ENCODE data around the gene SUSD6. TPM values are rescaled to one million over a fixed set of nuclear protein-coding genes. Genes with fewer than 3 reads are reported as not detected.

SUSD6 gene
- total RNA-seq, 2 experiments from 2014 or later = 23.1 to 43.6 TPM

DNA sequence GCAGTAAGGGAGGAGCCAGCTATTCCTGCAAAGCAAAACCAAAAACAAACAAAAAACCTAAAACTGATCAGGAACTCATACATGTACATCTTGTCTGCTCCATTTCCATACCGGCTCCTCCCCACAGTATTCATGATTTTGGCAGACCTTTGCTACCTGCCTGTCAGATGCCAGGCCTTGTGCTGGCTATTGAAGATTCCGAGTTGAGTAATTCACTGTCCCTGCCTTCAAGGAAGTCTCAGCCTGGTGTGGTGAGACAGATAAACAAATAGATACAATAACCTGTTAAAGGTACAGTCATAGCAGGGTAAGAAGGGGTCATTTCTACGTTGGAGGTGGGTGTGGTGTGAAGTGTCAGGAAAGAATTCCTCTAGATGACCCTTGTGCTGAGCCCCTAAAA lies 42.7 kb downstream of the SUSD6 start:
- Histone ChIP-seq H3K9me3 (ENCODE audit: low read length) (no peaks in the 10 kb centered on the region), H3K36me3 (ENCODE audit: insufficient read depth, low read length) (peaks cover 41% of the 10 kb centered on the region), H3K27ac (ENCODE audit: low read depth, low read length, poor library complexity, severe bottlenecking) (peak overlapping the region; percentile 93), H2AFZ (ENCODE audit: low read length) (no peak overlapping the region), H3K4me3 (ENCODE audit: low read depth, low read length, poor library complexity, severe bottlenecking) (no peak overlapping the region), H3K4me1 (ENCODE audit: insufficient read depth, low read length, poor library complexity, severe bottlenecking) (peaks cover 73% of the 10 kb centered on the region), H4K20me1 (ENCODE audit: insufficient read depth, low read length) (peaks cover 58% of the 10 kb centered on the region), H3K4me2 (ENCODE audit: low read length) (peak overlapping the region; percentile 84; the same call in 1 of the 2 replicates), H3K9me2 (ENCODE audit: insufficient read depth, low read length) (no peaks in the 10 kb centered on the region), H3K79me2 (ENCODE audit: insufficient read depth, low read depth, low read length) (peaks cover 98% of the 10 kb centered on the region)
- TF ChIP-seq EZH2phosphoT487 (IDR thresholded peaks at IDR 0.05; ENCODE audit: borderline replicate concordance, low read depth, low read length) = no peak
- TF ChIP-seq, protein P1, sequence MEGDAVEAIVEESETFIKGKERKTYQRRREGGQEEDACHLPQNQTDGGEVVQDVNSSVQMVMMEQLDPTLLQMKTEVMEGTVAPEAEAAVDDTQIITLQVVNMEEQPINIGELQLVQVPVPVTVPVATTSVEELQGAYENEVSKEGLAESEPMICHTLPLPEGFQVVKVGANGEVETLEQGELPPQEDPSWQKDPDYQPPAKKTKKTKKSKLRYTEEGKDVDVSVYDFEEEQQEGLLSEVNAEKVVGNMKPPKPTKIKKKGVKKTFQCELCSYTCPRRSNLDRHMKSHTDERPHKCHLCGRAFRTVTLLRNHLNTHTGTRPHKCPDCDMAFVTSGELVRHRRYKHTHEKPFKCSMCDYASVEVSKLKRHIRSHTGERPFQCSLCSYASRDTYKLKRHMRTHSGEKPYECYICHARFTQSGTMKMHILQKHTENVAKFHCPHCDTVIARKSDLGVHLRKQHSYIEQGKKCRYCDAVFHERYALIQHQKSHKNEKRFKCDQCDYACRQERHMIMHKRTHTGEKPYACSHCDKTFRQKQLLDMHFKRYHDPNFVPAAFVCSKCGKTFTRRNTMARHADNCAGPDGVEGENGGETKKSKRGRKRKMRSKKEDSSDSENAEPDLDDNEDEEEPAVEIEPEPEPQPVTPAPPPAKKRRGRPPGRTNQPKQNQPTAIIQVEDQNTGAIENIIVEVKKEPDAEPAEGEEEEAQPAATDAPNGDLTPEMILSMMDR (conservative IDR thresholded peaks at IDR 0.05; ENCODE audit: low read length) = no peak
- POLR2A ChIA-PET = interaction anchor here (0.7 to 1.3 kb wide), 3 partner anchors 11 to 41 kb away, joined by 3 to 6 read pairs (median 3); no protein-coding TSS in a partner anchor
- DNase-seq (ENCODE audit: low spot score) = no peak
- intact Hi-C loops (cut with micrococcal nuclease; ENCODE audit: unreplicated experiment) = no loop called here
- BruUV-seq (replicated peaks) = TSS peak; percentile 6
- CTCF ChIA-PET (ENCODE audit: unreplicated experiment) = interaction anchor here (1.2 kb wide), 1 partner anchor 55 kb away, joined by 4 read pairs; no protein-coding TSS in a partner anchor

DNA sequence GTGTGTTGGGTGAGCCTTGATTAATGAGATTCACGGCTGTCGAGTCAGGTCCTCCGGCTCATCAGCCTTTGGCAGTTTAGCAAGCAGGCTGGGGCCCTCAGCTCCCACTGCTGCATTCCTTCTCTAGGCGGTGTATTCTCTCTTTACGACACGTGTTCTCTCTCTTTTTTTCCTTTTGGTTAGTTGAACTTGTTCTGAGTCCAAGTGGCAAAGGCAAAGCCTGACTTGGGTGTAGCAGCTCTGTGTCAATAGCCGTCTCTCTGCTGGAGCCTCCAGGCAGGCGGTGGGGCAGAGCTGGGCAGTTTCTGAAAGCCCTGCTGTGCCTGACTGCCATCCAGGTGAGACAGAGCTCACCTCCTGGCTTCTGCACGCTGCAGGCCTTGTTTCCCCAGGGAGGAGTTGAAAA lies 46.6 kb downstream of the SUSD6 start:
- H3K27ac ChIP-seq (ENCODE audit: low read depth, low read length, poor library complexity, severe bottlenecking) = no peak overlapping the region
- DNase-seq (ENCODE audit: low spot score) = no peak
- no peak overlapping the region for H3K4me3 ChIP-seq (ENCODE audit: low read depth, low read length, poor library complexity, severe bottlenecking)
- POLR2A ChIA-PET = interaction anchor here (0.6 kb wide), 1 partner anchor 9 kb away, joined by 3 read pairs; no protein-coding TSS in a partner anchor
- peaks cover 58% of the 10 kb centered on the region for H4K20me1 ChIP-seq (ENCODE audit: insufficient read depth, low read length)
- CTCF ChIA-PET (ENCODE audit: unreplicated experiment) = interaction anchor here (1.1 kb wide), 1 partner anchor 9 kb away, joined by 3 read pairs; no protein-coding TSS in a partner anchor
- H3K36me3 ChIP-seq (ENCODE audit: insufficient read depth, low read length) = peaks cover 76% of the 10 kb centered on the region
- BruUV-seq (replicated peaks) = no TSS peak
- no peak overlapping the region for H2AFZ ChIP-seq (ENCODE audit: low read length)
- TF ChIP-seq, protein P1 (conservative IDR thresholded peaks at IDR 0.05; ENCODE audit: low read length) = no peak
- TF ChIP-seq EZH2phosphoT487 (IDR thresholded peaks at IDR 0.05; ENCODE audit: borderline replicate concordance, low read depth, low read length) = no peak
- H3K4me2 ChIP-seq (ENCODE audit: low read length) = no peak overlapping the region
- peaks cover 56% of the 10 kb centered on the region for H3K4me1 ChIP-seq (ENCODE audit: insufficient read depth, low read length, poor library complexity, severe bottlenecking)
- peaks cover 98% of the 10 kb centered on the region for H3K79me2 ChIP-seq (ENCODE audit: insufficient read depth, low read depth, low read length)
- no peaks in the 10 kb centered on the region for H3K9me2 ChIP-seq (ENCODE audit: insufficient read depth, low read length)
- intact Hi-C loops (cut with micrococcal nuclease; ENCODE audit: unreplicated experiment) = no loop called here
- H3K9me3 ChIP-seq (ENCODE audit: low read length) = no peaks in the 10 kb centered on the region

DNA sequence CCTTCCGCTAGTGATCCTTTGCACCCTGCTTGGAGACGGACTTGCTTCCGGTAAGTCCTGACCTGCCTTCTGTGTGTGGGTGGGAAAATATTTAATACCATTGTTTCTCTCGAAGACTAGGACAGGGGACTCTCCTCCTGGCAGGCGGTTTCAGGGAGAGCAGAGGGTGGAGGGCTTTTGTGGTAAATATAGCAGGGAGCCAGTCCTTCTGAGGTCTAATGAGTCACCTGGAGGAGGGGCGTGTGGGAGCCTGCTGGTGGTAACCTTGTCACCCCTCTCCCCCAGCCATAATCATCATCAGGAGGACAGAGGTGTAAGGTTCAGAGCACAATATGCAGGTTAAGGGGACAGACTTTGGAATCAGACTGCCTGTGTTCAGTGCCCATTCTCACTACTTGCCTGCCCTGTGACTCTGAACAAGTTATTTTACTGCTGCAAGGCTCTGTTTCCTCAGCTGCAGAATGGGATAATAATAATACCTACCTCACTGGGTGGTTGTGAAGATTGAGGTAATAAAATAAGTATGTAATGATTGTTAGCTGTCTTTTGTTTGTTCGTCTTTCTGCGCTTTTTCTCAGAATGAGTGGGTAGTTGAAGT lies 47.4 kb downstream of the SUSD6 start:
- Histone ChIP-seq H3K9me3 (ENCODE audit: low read length) (no peaks in the 10 kb centered on the region), H2AFZ (ENCODE audit: low read length) (no peak overlapping the region), H3K9me2 (ENCODE audit: insufficient read depth, low read length) (no peaks in the 10 kb centered on the region), H3K27ac (ENCODE audit: low read depth, low read length, poor library complexity, severe bottlenecking) (no peak overlapping the region), H4K20me1 (ENCODE audit: insufficient read depth, low read length) (peaks cover 55% of the 10 kb centered on the region), H3K79me2 (ENCODE audit: insufficient read depth, low read depth, low read length) (peaks cover 98% of the 10 kb centered on the region), H3K4me2 (ENCODE audit: low read length) (no peak overlapping the region), H3K4me3 (ENCODE audit: low read depth, low read length, poor library complexity, severe bottlenecking) (no peak overlapping the region), H3K4me1 (ENCODE audit: insufficient read depth, low read length, poor library complexity, severe bottlenecking) (peaks cover 56% of the 10 kb centered on the region), H3K36me3 (ENCODE audit: insufficient read depth, low read length) (peaks cover 84% of the 10 kb centered on the region)
- TF ChIP-seq EZH2phosphoT487 (IDR thresholded peaks at IDR 0.05; ENCODE audit: borderline replicate concordance, low read depth, low read length) = no peak
- TF ChIP-seq, protein P1 (conservative IDR thresholded peaks at IDR 0.05; ENCODE audit: low read length) = no peak
- ChIA-PET POLR2A (no interaction called here), CTCF (ENCODE audit: unreplicated experiment) (interaction anchor here (1.1 kb wide), 1 partner anchor 10 kb away, joined by 3 read pairs; no protein-coding TSS in a partner anchor)
- intact Hi-C loops (cut with micrococcal nuclease; ENCODE audit: unreplicated experiment) = no loop called here
- no TSS peak for BruUV-seq (replicated peaks)
- no peak for DNase-seq (ENCODE audit: low spot score)
